DMS114 treated with DMSO at 0.1 percent for 48 hours (cell line): ENCODE measurements around the gene LRRFIP2.

Experiments
- DNase-seq: peaks from one replicate; lab custom pipeline; 2025; ENCODE audit not compliant: unreplicated experiment; lab: John Stamatoyannopoulos, UW

The LRRFIP2 gene

DNA sequence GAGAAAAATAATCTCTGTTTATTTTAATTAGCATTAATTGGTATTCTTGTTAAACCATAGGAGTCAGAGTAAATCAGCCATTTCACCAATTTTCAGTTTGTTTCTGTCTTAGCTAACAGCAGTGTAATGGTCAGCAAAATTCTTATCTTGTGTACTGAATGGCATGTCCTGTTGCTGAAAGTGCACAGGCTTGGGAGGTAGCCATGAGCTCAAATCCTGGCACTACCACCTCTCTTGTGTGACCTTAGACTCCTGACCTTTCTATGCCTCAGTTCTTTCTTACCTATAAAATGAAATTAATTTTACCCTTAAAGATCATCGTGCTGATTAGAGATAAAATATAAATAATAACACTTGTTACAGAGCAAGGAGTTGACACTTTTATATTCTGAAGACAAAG, 145.3 kb downstream of the LRRFIP2 start:
- no peak for DNase-seq

- DNase-seq = no peak
These were observed 146.1 kb downstream of the LRRFIP2 start for GRCh38 chr3:37028329-37028728.

DNA sequence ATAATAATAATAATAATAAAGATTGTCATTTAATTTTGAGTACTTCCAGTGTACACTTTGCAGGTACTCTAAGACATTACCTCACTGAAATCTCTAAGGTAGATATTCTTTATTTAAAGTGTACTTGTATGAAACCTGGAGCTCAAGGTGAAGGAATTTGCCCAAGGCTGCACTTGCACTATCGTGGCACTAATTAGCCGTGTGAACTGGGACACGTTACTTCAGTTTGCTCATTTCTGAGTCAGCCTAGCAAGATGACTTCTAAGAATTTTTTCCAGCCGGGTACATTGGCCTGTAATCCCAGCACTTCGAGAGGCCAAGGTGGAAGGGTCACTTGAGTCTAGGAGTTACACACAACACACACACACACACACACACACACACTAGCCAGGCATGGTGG, 147.5 kb downstream of the LRRFIP2 start:
- no peak for DNase-seq

- no peak for DNase-seq
These were observed 148.6 kb downstream of the LRRFIP2 start for GRCh38 chr3:37025561-37026335.

DNA sequence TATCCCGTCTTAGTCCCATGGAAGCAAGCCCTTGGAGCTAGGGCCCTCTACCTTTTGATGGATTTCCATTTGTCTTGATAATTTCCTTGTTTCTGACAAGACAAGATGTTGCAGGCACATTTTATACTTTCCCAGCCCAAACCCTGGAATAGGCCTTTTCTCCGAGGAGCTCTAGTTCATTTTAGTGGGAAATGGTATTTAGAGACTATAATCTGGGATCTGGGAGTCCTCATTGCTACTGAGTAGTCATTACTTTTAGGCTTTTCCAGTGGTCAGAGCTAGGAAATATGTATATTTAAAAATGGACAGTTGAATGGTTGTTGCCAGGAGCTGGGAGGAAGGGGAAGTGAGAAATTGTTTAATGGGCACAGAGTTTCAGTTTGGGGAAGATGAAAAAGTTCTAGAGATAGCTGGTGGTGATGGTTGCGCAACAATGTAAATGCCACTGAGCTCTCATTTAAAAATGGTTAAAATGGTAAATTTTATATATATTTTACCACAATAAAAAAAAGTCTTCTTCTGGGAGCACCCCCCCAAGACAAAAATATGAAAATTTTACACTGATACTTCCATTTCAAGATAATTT, 149.5 kb downstream of the LRRFIP2 start:
- no peak for DNase-seq

GRCh38 chr3:37024092-37024491, 150.3 kb downstream of the LRRFIP2 start:
- DNase-seq = no peak

DNA sequence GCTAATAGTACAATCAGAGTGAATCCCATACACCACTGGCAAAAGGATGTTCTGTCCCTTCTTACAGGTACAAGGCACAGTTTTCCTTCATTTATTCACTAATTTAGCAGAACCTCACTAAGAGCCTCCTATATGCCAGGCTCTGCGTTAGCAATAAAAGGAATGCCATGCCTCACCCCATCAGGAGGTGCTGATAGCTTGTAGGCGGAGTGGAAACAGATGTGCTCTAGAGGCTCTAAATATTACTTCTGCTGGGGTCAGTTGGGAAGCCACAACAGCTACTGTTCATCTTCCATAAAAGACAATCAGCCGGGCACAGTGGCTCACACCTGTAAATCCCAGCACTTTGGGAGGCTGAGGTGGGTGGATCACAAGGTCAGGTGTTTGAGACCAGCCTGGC, 156.7 kb downstream of the LRRFIP2 start:
- no peak for DNase-seq

GRCh38 chr3:37016903-37017302, 157.5 kb downstream of the LRRFIP2 start:
- DNase-seq = no peak

- no peak for DNase-seq
These were observed 158.7 kb downstream of the LRRFIP2 start for GRCh38 chr3:37015642-37016041.

GRCh38 chr3:37014620-37015019, 159.8 kb downstream of the LRRFIP2 start:
- DNase-seq = no peak
